C4-2B (cell line): Measurements from ENCODE around the gene RTP5.

Source experiments
- ZFX ChIP-seq: fragments of 450-650 bp; IDR thresholded peaks from 2 replicates; pipeline ENCODE4 v1.6.1; 2017
- TF ChIP-seq, protein P1 (sequence below): fragments of 450-650 bp; conservative IDR thresholded peaks from 2 replicates; pipeline ENCODE4 v1.5.1; 2017; ENCODE audit warnings: mild to moderate bottlenecking

DNA sequence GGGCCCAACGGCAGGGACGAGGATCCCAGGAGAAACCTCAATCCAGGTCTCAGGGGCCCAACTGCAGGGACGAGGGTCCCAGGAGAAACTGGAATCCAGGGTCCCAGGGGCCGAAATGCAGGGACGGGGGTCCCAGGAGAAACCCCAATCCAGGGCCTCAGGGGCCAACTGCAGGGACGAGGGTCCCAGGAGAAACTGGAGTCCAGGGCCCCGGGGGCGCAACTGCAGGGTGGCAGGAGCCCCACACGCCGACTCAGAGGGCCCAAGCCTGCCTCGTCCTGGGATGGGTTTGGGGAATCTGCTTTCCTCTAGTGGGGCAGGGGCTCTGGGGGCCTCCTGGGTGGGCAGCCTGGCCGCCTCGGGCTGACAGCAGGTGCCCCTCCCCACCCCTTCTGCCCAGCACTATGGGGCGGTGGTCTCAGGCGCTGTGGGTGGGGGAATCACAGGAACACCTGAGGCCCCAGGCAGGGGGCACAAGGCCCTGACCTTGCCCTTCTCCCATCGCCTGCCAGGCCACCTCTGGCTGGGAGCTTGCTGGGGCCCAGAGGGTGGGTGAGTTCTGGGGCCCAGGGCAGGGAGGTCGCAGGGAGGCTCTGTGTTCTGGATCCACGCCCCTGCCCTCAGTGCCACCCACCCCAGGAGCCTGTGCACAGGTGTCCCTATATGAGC is 7.1 kb downstream of the RTP5 start:
- TF ChIP-seq, protein P1, sequence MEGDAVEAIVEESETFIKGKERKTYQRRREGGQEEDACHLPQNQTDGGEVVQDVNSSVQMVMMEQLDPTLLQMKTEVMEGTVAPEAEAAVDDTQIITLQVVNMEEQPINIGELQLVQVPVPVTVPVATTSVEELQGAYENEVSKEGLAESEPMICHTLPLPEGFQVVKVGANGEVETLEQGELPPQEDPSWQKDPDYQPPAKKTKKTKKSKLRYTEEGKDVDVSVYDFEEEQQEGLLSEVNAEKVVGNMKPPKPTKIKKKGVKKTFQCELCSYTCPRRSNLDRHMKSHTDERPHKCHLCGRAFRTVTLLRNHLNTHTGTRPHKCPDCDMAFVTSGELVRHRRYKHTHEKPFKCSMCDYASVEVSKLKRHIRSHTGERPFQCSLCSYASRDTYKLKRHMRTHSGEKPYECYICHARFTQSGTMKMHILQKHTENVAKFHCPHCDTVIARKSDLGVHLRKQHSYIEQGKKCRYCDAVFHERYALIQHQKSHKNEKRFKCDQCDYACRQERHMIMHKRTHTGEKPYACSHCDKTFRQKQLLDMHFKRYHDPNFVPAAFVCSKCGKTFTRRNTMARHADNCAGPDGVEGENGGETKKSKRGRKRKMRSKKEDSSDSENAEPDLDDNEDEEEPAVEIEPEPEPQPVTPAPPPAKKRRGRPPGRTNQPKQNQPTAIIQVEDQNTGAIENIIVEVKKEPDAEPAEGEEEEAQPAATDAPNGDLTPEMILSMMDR = no peak
- TF ChIP-seq ZFX = no peak
